Measurements from ENCODE around the gene BIK. TPM values are rescaled to one million over a fixed set of nuclear protein-coding genes. Genes with fewer than 3 reads are reported as not detected.
"Not testable (repeated sequence)": the region's sequence is repeated elsewhere in the genome, so short reads cannot be mapped to it uniquely, and the experiment has no call there.

BIK gene
- total RNA-seq, 1 donor from 2014 or later, result 0.87 TPM

DNA sequence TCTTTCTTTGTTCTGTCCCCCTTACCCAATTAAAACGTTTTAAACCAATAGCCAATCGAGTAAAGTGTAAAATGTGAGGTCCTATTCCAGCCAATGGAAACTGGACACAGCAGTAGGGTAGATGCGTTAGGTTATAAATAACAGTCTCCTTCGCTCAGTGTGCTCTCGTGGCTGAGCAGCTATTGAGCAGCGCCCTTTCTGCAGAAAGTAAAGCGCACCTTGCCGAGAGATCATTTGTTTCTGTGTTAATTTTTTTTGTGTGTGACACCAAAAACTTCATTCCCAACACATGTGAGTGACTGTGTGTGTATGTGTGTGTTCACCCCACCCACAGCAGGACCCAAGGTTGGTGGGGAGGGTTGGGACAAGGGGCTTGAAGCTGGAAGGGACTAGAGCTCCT lies 14.1 kb upstream of the BIK start:
- ATAC-seq (no peak), DNase-seq (no peak)
- Histone ChIP-seq H3K4me1 (no peaks in the 10 kb centered on the region), H3K4me3 (no peak overlapping the region), H3K36me3 (no peaks in the 10 kb centered on the region), H3K27me3 (no peaks in the 10 kb centered on the region), H3K27ac (no peak overlapping the region), H3K9me3 (no peaks in the 10 kb centered on the region)
- intact Hi-C loops (cut with DNase I), result loop anchor here (10.0 kb wide), 1 partner anchor 112 kb away; no protein-coding TSS in a partner anchor
- TF ChIP-seq, protein P1, sequence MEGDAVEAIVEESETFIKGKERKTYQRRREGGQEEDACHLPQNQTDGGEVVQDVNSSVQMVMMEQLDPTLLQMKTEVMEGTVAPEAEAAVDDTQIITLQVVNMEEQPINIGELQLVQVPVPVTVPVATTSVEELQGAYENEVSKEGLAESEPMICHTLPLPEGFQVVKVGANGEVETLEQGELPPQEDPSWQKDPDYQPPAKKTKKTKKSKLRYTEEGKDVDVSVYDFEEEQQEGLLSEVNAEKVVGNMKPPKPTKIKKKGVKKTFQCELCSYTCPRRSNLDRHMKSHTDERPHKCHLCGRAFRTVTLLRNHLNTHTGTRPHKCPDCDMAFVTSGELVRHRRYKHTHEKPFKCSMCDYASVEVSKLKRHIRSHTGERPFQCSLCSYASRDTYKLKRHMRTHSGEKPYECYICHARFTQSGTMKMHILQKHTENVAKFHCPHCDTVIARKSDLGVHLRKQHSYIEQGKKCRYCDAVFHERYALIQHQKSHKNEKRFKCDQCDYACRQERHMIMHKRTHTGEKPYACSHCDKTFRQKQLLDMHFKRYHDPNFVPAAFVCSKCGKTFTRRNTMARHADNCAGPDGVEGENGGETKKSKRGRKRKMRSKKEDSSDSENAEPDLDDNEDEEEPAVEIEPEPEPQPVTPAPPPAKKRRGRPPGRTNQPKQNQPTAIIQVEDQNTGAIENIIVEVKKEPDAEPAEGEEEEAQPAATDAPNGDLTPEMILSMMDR (IDR thresholded peaks at IDR 0.05), result no peak

DNA sequence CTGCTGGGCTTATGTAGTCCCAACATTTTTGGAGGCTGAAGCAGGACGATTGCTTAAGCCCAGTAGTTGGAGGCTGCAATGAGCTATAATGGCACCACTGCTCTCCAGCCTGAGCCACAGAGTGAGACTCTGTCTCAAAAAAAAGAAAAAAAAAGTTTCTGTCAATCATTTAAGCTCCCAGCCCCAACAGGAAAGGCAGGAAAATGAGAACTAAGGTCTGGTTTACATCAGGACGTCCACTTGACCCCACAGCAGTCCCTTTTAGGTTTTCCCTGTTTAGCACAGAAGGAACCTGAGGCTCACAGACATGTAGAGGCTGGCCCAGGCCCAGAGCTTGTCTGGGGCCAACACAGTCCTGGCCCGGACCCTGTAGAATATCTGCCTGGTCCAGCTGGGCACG lies 12.2 kb upstream of the BIK start:
- Histone ChIP-seq H3K4me3 (no peak overlapping the region), H3K27ac (no peak overlapping the region)
- DNase-seq, result no peak

DNA sequence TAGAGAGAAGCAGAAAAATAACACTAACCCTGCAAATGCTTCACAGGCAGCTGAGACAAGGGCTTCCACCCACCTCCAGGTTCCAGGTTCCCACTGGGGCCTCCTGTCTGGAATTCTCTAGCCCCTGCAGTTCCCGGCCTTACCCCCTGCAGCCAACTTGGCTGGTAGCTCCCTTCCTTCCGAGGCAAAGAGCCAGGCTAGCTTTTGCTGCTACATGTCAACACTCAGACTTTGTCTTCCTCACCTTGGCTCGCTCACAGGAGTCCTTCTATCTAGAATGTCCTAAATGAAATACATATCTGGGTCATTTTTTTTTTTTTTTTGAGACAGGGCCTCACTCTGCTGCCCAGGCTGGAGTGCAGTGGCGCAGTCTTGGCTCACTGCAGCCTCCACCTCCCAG lies 11.5 kb upstream of the BIK start:
- intact Hi-C loops (cut with DNase I), result loop anchor here (10.0 kb wide), 1 partner anchor 114 kb away; no protein-coding TSS in a partner anchor
- DNase-seq, result no peak
- TF ChIP-seq, protein P1 (IDR thresholded peaks at IDR 0.05), result no peak
- H3K36me3 ChIP-seq, result no peaks in the 10 kb centered on the region
- no peak overlapping the region for H3K27ac ChIP-seq
- H3K4me3 ChIP-seq, result no peak overlapping the region
- peaks cover 5% of the 10 kb centered on the region for H3K4me1 ChIP-seq
- no peaks in the 10 kb centered on the region for H3K9me3 ChIP-seq
- no peaks in the 10 kb centered on the region for H3K27me3 ChIP-seq
- no peak for ATAC-seq

More for the DNA sequence above, 12.2 kb upstream of the BIK start:
- Histone ChIP-seq H3K9me3 (no peaks in the 10 kb centered on the region), H3K4me1 (no peaks in the 10 kb centered on the region), H3K36me3 (no peaks in the 10 kb centered on the region), H3K27me3 (no peaks in the 10 kb centered on the region)
- ATAC-seq, result no peak
- TF ChIP-seq, protein P1 (IDR thresholded peaks at IDR 0.05), result no peak
- intact Hi-C loops (cut with DNase I), result loop anchor here (10.0 kb wide), 1 partner anchor 114 kb away; no protein-coding TSS in a partner anchor

DNA sequence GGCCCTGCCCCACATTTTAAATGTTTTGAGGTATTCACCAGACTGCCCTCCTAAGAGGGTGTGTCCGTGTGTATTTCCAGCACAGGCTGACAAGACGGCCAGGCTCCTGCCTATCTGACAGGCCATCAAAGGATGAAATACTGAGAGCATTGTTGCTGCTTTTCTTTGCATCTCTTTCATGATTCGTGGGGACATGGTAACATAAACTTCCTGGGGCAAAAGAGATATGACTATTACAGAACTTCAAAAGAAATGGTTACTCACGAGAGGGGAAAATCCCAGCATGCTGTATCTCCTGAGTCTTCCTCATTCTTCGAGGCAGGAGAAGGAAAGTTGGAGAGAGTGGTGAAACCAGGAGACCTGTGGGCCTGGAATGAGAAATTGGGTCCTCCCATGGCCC lies 10.3 kb upstream of the BIK start:
- Histone ChIP-seq H3K27me3 (no peaks in the 10 kb centered on the region), H3K4me1 (peaks cover 9% of the 10 kb centered on the region), H3K27ac (no peak overlapping the region), H3K36me3 (no peaks in the 10 kb centered on the region), H3K9me3 (no peaks in the 10 kb centered on the region), H3K4me3 (no peak overlapping the region)
- TF ChIP-seq, protein P1 (IDR thresholded peaks at IDR 0.05), result no peak
- intact Hi-C loops (cut with DNase I), result no loop called here
- ATAC-seq, result no peak
- no peak for DNase-seq

DNA sequence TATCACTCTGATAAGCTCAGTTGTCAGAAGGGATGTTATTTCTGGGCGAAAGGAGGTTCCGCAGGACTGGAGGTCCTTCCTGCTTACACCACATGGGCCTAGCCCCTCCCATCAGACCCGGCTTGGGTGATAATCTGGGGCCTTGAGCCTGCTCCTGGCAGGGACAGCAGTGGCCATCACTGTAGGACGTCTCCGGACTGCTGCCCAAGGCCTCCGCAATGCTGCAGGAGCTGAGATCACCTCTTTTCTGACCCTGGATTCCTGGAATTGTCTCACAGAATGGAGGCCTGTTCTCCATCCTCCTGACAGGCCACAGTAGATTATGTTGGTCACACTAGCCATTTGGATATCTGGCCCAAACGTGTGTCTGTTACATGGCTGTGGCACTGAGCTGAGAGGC lies 9.2 kb upstream of the BIK start:
- TF ChIP-seq, protein P1 (IDR thresholded peaks at IDR 0.05), result no peak
- Histone ChIP-seq H3K4me3 (no peak overlapping the region), H3K9me3 (no peaks in the 10 kb centered on the region), H3K27me3 (no peaks in the 10 kb centered on the region), H3K36me3 (no peaks in the 10 kb centered on the region), H3K4me1 (peaks cover 9% of the 10 kb centered on the region), H3K27ac (no peak overlapping the region)
- peak; percentile 36 for ATAC-seq
- intact Hi-C loops (cut with DNase I), result no loop called here
- DNase-seq, result no peak

DNA sequence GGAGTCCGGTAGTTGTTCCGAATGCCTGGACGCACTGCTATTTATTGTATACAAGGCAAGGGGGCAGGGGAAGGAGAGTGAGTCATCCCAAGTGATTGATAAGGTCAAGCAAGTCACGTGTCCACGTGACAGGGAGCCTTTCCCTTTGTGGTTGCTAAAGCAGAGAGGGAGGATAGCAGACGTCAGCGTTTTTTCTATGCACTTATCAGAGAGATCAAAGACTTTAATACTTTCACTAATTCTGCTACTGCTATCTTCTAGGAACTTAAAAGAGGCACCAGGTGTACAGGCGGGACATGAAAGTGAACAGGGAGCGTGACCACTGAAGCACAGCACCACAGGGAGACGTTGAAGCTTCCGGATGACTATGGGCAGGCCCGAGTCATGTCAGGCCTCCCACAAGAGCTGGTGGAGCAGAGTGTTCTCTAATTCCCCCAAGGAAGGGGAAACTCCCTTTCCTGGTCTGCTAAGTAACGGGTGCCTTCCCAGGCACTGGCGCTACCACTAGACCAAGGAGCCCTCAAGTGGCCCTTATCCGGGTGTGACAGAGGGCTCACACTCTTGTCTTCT lies 6.4 kb upstream of the BIK start:
- H3K36me3 ChIP-seq; H3K4me1 ChIP-seq; intact Hi-C loops (cut with DNase I); DNase-seq; H3K9me3 ChIP-seq; H3K27me3 ChIP-seq; H3K4me3 ChIP-seq: not testable (repeated sequence)
- peak overlapping the region; percentile 47 for H3K27ac ChIP-seq
- peak; percentile 37 for ATAC-seq

DNA sequence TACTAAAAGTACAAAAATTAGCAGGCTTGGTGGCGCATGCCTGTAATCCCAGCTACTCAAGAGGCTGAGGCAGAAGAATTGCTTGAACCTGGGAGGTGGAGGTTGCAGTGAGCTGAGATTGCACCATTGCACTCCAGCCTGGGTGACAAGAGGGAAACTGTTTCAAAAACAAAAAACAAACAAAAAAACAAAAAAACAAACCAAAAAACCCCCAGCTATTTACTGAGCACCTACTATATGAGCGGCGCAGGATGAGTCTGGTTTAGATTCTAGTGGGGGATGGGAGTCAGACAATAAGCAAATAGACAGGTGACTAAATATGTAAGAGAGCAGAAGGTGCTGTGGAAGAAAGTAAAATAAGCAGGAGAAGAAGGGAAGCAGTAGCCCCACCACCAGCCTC lies 5.6 kb upstream of the BIK start:
- intact Hi-C loops (cut with DNase I); H3K4me3 ChIP-seq; DNase-seq; ATAC-seq; H3K27me3 ChIP-seq; H3K36me3 ChIP-seq; H3K27ac ChIP-seq; H3K9me3 ChIP-seq: not testable (repeated sequence)
- H3K4me1 ChIP-seq, result peaks cover 11% of the 10 kb centered on the region
